ENCODE data around the gene FAM131B. TPM values are rescaled to one million over a fixed set of nuclear protein-coding genes. Genes with fewer than 3 reads are reported as not detected.

FAM131B gene
- total and polyA plus RNA-seq, 9 of the 15 experiments (the other 6 are each of a cell fraction or from before 2014, with no cell fraction given) = 0.03 to 0.04 TPM; not detected in 7

GRCh38 chr7:143380646-143381426, 18.3 kb upstream of the FAM131B start, which contains the start of gene ZYX (continued):
- TF ChIP-seq ZFP36 (IDR thresholded peaks at IDR 0.05; ENCODE audit: low read depth, low read length, partially characterized antibody) (peak; percentile 5), RFX5 (IDR thresholded peaks at IDR 0.05; ENCODE audit: low read depth, low read length) (no peak), CHCHD3 (CRISPR knock-in tag; IDR thresholded peaks at IDR 0.05) (peak; percentile 79; the same call in 1 of the 2 replicates), PBX2 (CRISPR knock-in tag; IDR thresholded peaks at IDR 0.05; ENCODE audit: low read depth) (no peak), PBX2 (tag; conservative IDR thresholded peaks at IDR 0.05; ENCODE audit: low read depth) (no peak), CTCF (IDR thresholded peaks at IDR 0.05 in 2 of 3, conservative IDR thresholded peaks at IDR 0.05 in 1 of 3; ENCODE audit: insufficient read depth in 2 of 3, low read depth in 1 of 3, low read length in 3 of 3) (no peak), SMAD1 (IDR thresholded peaks at IDR 0.05; ENCODE audit: low read depth, low read length, partially characterized antibody) (no peak), CEBPB (tag; IDR thresholded peaks at IDR 0.05) (no peak), YBX1 (IDR thresholded peaks at IDR 0.05) (no peak), TGIF2 (CRISPR knock-in tag; IDR thresholded peaks at IDR 0.05) (peak; percentile 93), CBX8 (IDR thresholded peaks at IDR 0.05; ENCODE audit: borderline replicate concordance, extremely low read depth, low read depth, low read length, poor library complexity, severe bottlenecking) (no peak), ZNF79 (CRISPR knock-in tag; IDR thresholded peaks at IDR 0.05; ENCODE audit: low read depth) (no peak), PYGO2 (tag; IDR thresholded peaks at IDR 0.05) (no peak), HOMEZ (CRISPR knock-in tag; IDR thresholded peaks at IDR 0.05) (no peak), SETDB1 (IDR thresholded peaks at IDR 0.05; ENCODE audit: low read length) (no peak), ZNF512 (tag; IDR thresholded peaks at IDR 0.05) (no peak), MCM2 (IDR thresholded peaks at IDR 0.05; ENCODE audit: low read depth) (no peak), RAD21 (CRISPR knock-in tag; conservative IDR thresholded peaks at IDR 0.05 in 1 of 2, IDR thresholded peaks at IDR 0.05 in 1 of 2) (no peak)
